HCT116 (cell line): Measurements from ENCODE around the gene KRT36. TPM values are rescaled to one million over a fixed set of nuclear protein-coding genes. Genes with fewer than 3 reads are reported as not detected.

Source experiments
- ATAC-seq: fragments of 200-7000 bp; cut with Tn5 transposase; 2 replicates; pipeline ENCODE4 v1.9.1; 2020; ENCODE audit warnings: mild to moderate bottlenecking, moderate library complexity
- BruUV-seq: library from RNA; stranded (reverse); fragments of 400-500 nt; replicated peaks from 2 replicates; lab custom pipeline; 2021; lab: Mats Ljungman, UMichigan
- CTCF ChIA-PET: fragments of 300-600 bp; sonication (Branson Sonifier 250); formaldehyde crosslinking; loops from one replicate; lab custom pipeline; 2021; ENCODE audit warnings: antibody characterized with exemption; lab: Charles Lee
- POLR2A ChIA-PET: fragments of 300-600, 350-600 bp; sonication (Branson Sonifier 250); formaldehyde crosslinking; loops from one replicate; lab custom pipeline; 2021; ENCODE audit warnings: antibody characterized with exemption; lab: Charles Lee
- RAD21 ChIA-PET, 2 experiments: fragments of 300-600 bp; sonication (Branson Sonifier 250); formaldehyde crosslinking; loops; one replicate each; lab custom pipeline; 2023; ENCODE audit warnings: low total read pairs in 2 of 2; ENCODE audit not compliant: uncharacterized antibody in 2 of 2, unreplicated experiment in 2 of 2, low non-redundant PET in 1 of 2; lab: Charles Lee
- DNase-seq: peaks from one replicate; pipeline ENCODE4 v3.0.0-alpha.2; 2010; ENCODE audit warnings: low read depth, low spot score
- H2AFZ ChIP-seq: fragments of 200-600 bp; shearing (Covaris generic), sonication (generic); 2 replicates; pipeline ENCODE4 v1.6.1; 2017; ENCODE audit warnings: low read depth, mixed run types, mixed read lengths, antibody characterized with exemption, low read length; ENCODE audit not compliant: poor library complexity, severe bottlenecking
- H3K27ac ChIP-seq: 2 replicates; pipeline ENCODE4 v1.5.1; 2012; ENCODE audit warnings: low read depth, low read length
- H3K27me3 ChIP-seq: fragments of 200-600 bp; sonication (generic); 2 replicates; pipeline ENCODE4 v1.6.1; 2016; ENCODE audit warnings: mixed run types, low read length, mixed read lengths; ENCODE audit not compliant: insufficient read depth
- H3K36me3 ChIP-seq, 2 experiments: fragments of 200-500 bp in 1 of 2; fragments of 200-600 bp in 1 of 2; sonication (Bioruptor generic) in 1 of 2; sonication (generic) in 1 of 2; 2 replicates each; pipeline versions ENCODE4 v1.5.1 to v1.6.1; 2014 to 2016; ENCODE audit warnings: low read length in 2 of 2, inconsistent platforms in 1 of 2, mixed read lengths in 1 of 2, mixed run types in 1 of 2; ENCODE audit not compliant: insufficient read depth in 2 of 2, control insufficient read depth in 1 of 2
- H3K4me1 ChIP-seq, 2 experiments: fragments of 200-600 bp in 1 of 2; sonication (generic) in 1 of 2; 2 replicates each; pipeline versions ENCODE4 v1.5.1 to v1.6.1; 2012 to 2017; ENCODE audit warnings: low read length in 2 of 2, inconsistent platforms in 1 of 2, mild to moderate bottlenecking in 1 of 2, mixed read lengths in 1 of 2, mixed run types in 1 of 2, moderate library complexity in 1 of 2; ENCODE audit not compliant: insufficient read depth in 2 of 2, control insufficient read depth in 1 of 2
- H3K4me2 ChIP-seq: fragments of 200-600 bp; sonication (generic); 2 replicates; pipeline ENCODE4 v1.6.1; 2017; ENCODE audit warnings: mixed run types, low read length, mixed read lengths
- H3K4me3 ChIP-seq, 2 experiments: fragments of 200-600 bp in 1 of 2; sonication (generic) in 1 of 2; replicated peaks in 1 of 2; 2 replicates each; pipeline ENCODE4 v1.5.1; 2011 to 2016; ENCODE audit warnings: low read length in 2 of 2, control low read depth in 1 of 2, low read depth in 1 of 2, mild to moderate bottlenecking in 1 of 2, mixed read lengths in 1 of 2, mixed run types in 1 of 2
- H3K79me2 ChIP-seq: fragments of 200-600 bp; sonication (generic); 2 replicates; pipeline ENCODE4 v1.6.1; 2017; ENCODE audit warnings: mild to moderate bottlenecking, mixed run types, low read length, moderate library complexity, mixed read lengths; ENCODE audit not compliant: insufficient read depth
- H3K9ac ChIP-seq: fragments of 200-600 bp; sonication (generic); 2 replicates; pipeline ENCODE4 v1.6.1; 2016; ENCODE audit warnings: low read length, mixed read lengths
- H3K9me2 ChIP-seq: fragments of 200-600 bp; sonication (generic), shearing (Covaris generic); 2 replicates; pipeline ENCODE4 v1.6.1; 2017; ENCODE audit warnings: mixed run types, mild to moderate bottlenecking, moderate library complexity; ENCODE audit not compliant: insufficient read depth
- H3K9me3 ChIP-seq, 2 experiments: fragments of 200-500 bp in 1 of 2; fragments of 200-600 bp in 1 of 2; sonication (Bioruptor generic) in 1 of 2; sonication (generic) in 1 of 2; 2 replicates each; pipeline ENCODE4 v1.6.1; 2014 to 2017; ENCODE audit warnings: low read length in 2 of 2, mixed read lengths in 2 of 2, inconsistent platforms in 1 of 2, low read depth in 1 of 2, mild to moderate bottlenecking in 1 of 2, mixed run types in 1 of 2, moderate library complexity in 1 of 2; ENCODE audit not compliant: control insufficient read depth in 1 of 2, insufficient read depth in 1 of 2
- H4K20me1 ChIP-seq: fragments of 200-600 bp; sonication (generic), shearing (Covaris generic); 2 replicates; pipeline ENCODE4 v1.6.1; 2017; ENCODE audit warnings: mixed run types, mild to moderate bottlenecking, moderate library complexity; ENCODE audit not compliant: insufficient read depth
- ATF3 ChIP-seq: IDR thresholded peaks from 2 replicates; pipeline ENCODE4 v1.6.1; 2012
- CBX3 ChIP-seq: IDR thresholded peaks from 2 replicates; pipeline ENCODE4 v1.6.1; 2012; ENCODE audit warnings: low read depth
- CTCF ChIP-seq, 3 experiments: fragments of 200-600 bp in 1 of 3; sonication (generic) in 1 of 3; IDR thresholded peaks in 2 of 3; conservative IDR thresholded peaks in 1 of 3; 2 replicates each; pipeline ENCODE4 v1.5.1; 2012 to 2017; ENCODE audit warnings: low read depth in 2 of 3, low read length in 2 of 3, antibody characterized with exemption in 1 of 3, borderline replicate concordance in 1 of 3, control low read depth in 1 of 3, mild to moderate bottlenecking in 1 of 3, mixed read lengths in 1 of 3, mixed run types in 1 of 3, moderate library complexity in 1 of 3; ENCODE audit not compliant: insufficient read depth in 1 of 3
- EGR1 ChIP-seq: IDR thresholded peaks from 2 replicates; pipeline ENCODE4 v1.6.1; 2012; ENCODE audit warnings: low read depth
- ELF1 ChIP-seq: IDR thresholded peaks from 2 replicates; pipeline ENCODE4 v1.6.1; 2012; ENCODE audit warnings: low read depth, borderline replicate concordance
- EZH2 ChIP-seq: fragments of 200-600 bp; sonication (generic); IDR thresholded peaks from 2 replicates; pipeline ENCODE4 v1.6.1; 2017; ENCODE audit warnings: antibody characterized with exemption, mixed run types
- EZH2phosphoT487 ChIP-seq: fragments of 200-600 bp; IDR thresholded peaks from 2 replicates; pipeline ENCODE4 v1.6.1; 2018; ENCODE audit warnings: antibody characterized with exemption, borderline replicate concordance
- FOSL1 ChIP-seq: IDR thresholded peaks from 2 replicates; pipeline ENCODE4 v1.6.1; 2012; ENCODE audit warnings: low read depth
- JUND ChIP-seq: IDR thresholded peaks from 2 replicates; pipeline ENCODE4 v1.6.1; 2012
- MAX ChIP-seq: IDR thresholded peaks from 2 replicates; pipeline ENCODE4 v1.6.1; 2012
- POLR2A ChIP-seq: IDR thresholded peaks from 2 replicates; pipeline ENCODE4 v1.7.0; 2011; ENCODE audit warnings: borderline replicate concordance; ENCODE audit not compliant: insufficient read depth, insufficient read length; ENCODE audit errors: extremely low read depth
- POLR2AphosphoS5 ChIP-seq: IDR thresholded peaks from 2 replicates; pipeline ENCODE4 v1.6.1; 2011; ENCODE audit warnings: mild to moderate bottlenecking, low read depth, low read length, moderate library complexity
- RAD21 ChIP-seq: IDR thresholded peaks from 2 replicates; pipeline ENCODE4 v1.6.1; 2012; ENCODE audit warnings: low read depth, mild to moderate bottlenecking
- SIN3A ChIP-seq: IDR thresholded peaks from 2 replicates; pipeline ENCODE4 v1.6.1; 2012; ENCODE audit warnings: low read depth
- SP1 ChIP-seq: IDR thresholded peaks from 2 replicates; pipeline ENCODE4 v1.6.1; 2012; ENCODE audit warnings: low read depth
- SRF ChIP-seq: IDR thresholded peaks from 2 replicates; pipeline ENCODE4 v1.6.1; 2012; ENCODE audit warnings: low read depth
- TCF7L2 ChIP-seq: IDR thresholded peaks from 2 replicates; pipeline ENCODE4 v1.7.0; 2011; ENCODE audit warnings: borderline replicate concordance, inconsistent platforms; ENCODE audit not compliant: insufficient read depth, insufficient read length; ENCODE audit errors: extremely low read depth
- YY1 ChIP-seq: IDR thresholded peaks from 2 replicates; pipeline ENCODE4 v1.6.1; 2011; ENCODE audit warnings: low read length, low read depth, moderate library complexity, mild to moderate bottlenecking; ENCODE audit not compliant: insufficient replicate concordance; ENCODE audit errors: extremely low read depth
- ZNF274 ChIP-seq: fragments of 200-500 bp; sonication (Bioruptor generic); IDR thresholded peaks from 2 replicates; pipeline ENCODE4 v1.6.1; 2014; ENCODE audit warnings: mild to moderate bottlenecking, low read depth, low read length, inconsistent platforms
- intact Hi-C: fragments of 100-400 bp; cut with micrococcal nuclease; formaldehyde crosslinking; loops from 2 replicates; pipeline ENCODE4 v1.10.0; 2022
- total RNA-seq: library from RNA; stranded (reverse); gene quantifications from one replicate; pipeline ENCODE4 v1.2.1, GENCODE V29; 2021; ENCODE audit not compliant: unreplicated experiment

Gene KRT36
- total RNA-seq, 1 experiment from 2014 or later: not detected

- POLR2A ChIA-PET: no interaction called here
- DNase-seq: no peak
- RAD21 ChIA-PET: no interaction called here
- Histone ChIP-seq H3K9me3 (no peaks in the 10 kb centered on the region), H3K36me3 (no peaks in the 10 kb centered on the region), H3K4me1 (no peaks in the 10 kb centered on the region), H2AFZ (no peak overlapping the region), H3K4me2 (no peak overlapping the region), H4K20me1 (no peaks in the 10 kb centered on the region), H3K27me3 (no peaks in the 10 kb centered on the region), H3K9me2 (no peaks in the 10 kb centered on the region), H3K79me2 (no peaks in the 10 kb centered on the region), H3K27ac (no peak overlapping the region), H3K9ac (no peak overlapping the region), H3K4me3 (no peak overlapping the region)
- CTCF ChIA-PET: interaction anchor here (1.0 kb wide), 1 partner anchor 22 kb away, joined by 4 read pairs; no protein-coding TSS in a partner anchor
- BruUV-seq: no TSS peak
- intact Hi-C loops: no loop called here
- no peak for TF ChIP-seq EZH2
- no peak for TF ChIP-seq EZH2phosphoT487
- TF ChIP-seq ELF1: no peak
- TF ChIP-seq SP1: no peak
- TF ChIP-seq SRF: no peak
- TF ChIP-seq EGR1: no peak
- TF ChIP-seq FOSL1: no peak
- no peak for TF ChIP-seq MAX
- TF ChIP-seq CBX3: no peak
- no peak for TF ChIP-seq RAD21
- no peak for TF ChIP-seq POLR2A
- TF ChIP-seq JUND: no peak
- TF ChIP-seq TCF7L2: no peak
- TF ChIP-seq POLR2AphosphoS5: no peak
- TF ChIP-seq SIN3A: no peak
- no peak for ATAC-seq
These were observed 50.3 kb downstream of the KRT36 start for GRCh38 chr17:41439375-41439774.

GRCh38 chr17:41437769-41438168 lies 51.9 kb downstream of the KRT36 start:
- H3K9me3 ChIP-seq: no peaks in the 10 kb centered on the region
- no peak for DNase-seq
- no peaks in the 10 kb centered on the region for H3K9me2 ChIP-seq
- intact Hi-C loops: no loop called here
- H3K27me3 ChIP-seq: no peaks in the 10 kb centered on the region
- H2AFZ ChIP-seq: no peak overlapping the region
- ChIA-PET RAD21 (no interaction called here), CTCF (no interaction called here)
- no peaks in the 10 kb centered on the region for H4K20me1 ChIP-seq
- H3K4me1 ChIP-seq: no peaks in the 10 kb centered on the region
- no peak overlapping the region for H3K9ac ChIP-seq
- H3K79me2 ChIP-seq: no peaks in the 10 kb centered on the region
- TF ChIP-seq ZNF274 (no peak), FOSL1 (no peak), CBX3 (no peak), YY1 (no peak), POLR2A (no peak), ATF3 (no peak), CTCF (IDR thresholded peaks at IDR 0.05 in 2 of 3, conservative IDR thresholded peaks at IDR 0.05 in 1 of 3; ENCODE audit: borderline replicate concordance in 1 of 3, insufficient read depth in 1 of 3, low read depth in 2 of 3, low read length in 2 of 3) (no peak), MAX (no peak), JUND (no peak), POLR2AphosphoS5 (no peak), SIN3A (no peak), EZH2 (no peak), SRF (no peak)
- TF ChIP-seq, all 23 proteins: peak for 0
- no TSS peak for BruUV-seq
- Histone ChIP-seq H3K27ac (no peak overlapping the region), H3K36me3 (no peaks in the 10 kb centered on the region), H3K4me3 (no peak overlapping the region), H3K4me2 (no peak overlapping the region)
- POLR2A ChIA-PET: no interaction called here
- no peak for ATAC-seq
